ENCODE data around the gene ATP5PO. TPM values are rescaled to one million over a fixed set of nuclear protein-coding genes. Genes with fewer than 3 reads are reported as not detected.

Gene ATP5PO
- polyA plus RNA-seq, 1 experiment, result 365 TPM

DNA sequence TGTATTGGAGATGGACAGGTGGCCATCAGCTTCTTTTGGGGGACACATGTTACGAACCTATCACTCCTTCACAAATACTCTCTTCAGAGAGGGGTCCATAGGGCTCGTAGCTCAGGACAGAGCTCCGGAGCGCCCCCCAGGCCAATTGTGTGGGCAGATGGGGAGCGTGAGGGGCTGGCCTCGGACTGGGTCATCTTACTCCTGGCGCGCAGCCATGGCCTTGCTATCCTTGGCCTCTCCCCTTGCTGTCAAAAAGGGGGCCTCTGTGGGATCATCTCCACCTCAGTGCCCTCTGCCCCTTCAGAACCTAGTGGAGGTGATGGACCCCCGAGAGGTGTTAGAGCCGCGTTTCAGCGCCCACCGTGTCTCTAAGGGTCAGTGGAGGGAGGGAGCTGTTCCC is 35.0 kb downstream of the ATP5PO start:
- POLR2A ChIA-PET, result no interaction called here

DNA sequence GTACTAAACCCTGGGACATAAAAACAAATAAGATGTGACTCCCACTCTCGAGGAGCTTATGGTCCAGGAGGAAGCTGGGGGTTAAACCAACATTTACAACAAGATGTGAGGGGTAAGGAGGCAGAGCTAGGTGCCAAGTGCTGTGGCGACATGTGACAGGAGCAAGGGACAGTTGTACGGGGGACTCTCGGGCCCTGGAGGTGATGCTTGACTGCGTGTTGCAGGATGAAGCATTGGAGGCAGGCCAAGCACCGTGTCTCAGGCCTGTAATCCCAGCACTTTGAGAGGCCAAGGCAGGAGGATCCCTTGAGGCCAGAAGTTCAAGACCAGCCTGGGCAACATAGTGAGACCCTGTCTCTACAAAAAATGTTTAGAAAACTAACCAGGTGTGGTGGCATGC is 36.8 kb downstream of the ATP5PO start:
- POLR2A ChIA-PET, result interaction anchor here (1.4 kb wide), 1 partner anchor 43 kb away, joined by 4 read pairs; no protein-coding TSS in a partner anchor
- TF ChIP-seq, protein P1, sequence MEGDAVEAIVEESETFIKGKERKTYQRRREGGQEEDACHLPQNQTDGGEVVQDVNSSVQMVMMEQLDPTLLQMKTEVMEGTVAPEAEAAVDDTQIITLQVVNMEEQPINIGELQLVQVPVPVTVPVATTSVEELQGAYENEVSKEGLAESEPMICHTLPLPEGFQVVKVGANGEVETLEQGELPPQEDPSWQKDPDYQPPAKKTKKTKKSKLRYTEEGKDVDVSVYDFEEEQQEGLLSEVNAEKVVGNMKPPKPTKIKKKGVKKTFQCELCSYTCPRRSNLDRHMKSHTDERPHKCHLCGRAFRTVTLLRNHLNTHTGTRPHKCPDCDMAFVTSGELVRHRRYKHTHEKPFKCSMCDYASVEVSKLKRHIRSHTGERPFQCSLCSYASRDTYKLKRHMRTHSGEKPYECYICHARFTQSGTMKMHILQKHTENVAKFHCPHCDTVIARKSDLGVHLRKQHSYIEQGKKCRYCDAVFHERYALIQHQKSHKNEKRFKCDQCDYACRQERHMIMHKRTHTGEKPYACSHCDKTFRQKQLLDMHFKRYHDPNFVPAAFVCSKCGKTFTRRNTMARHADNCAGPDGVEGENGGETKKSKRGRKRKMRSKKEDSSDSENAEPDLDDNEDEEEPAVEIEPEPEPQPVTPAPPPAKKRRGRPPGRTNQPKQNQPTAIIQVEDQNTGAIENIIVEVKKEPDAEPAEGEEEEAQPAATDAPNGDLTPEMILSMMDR (IDR thresholded peaks at IDR 0.05; ENCODE audit: low read depth, low read length), result no peak
- CTCF ChIA-PET, result interaction anchor here (0.9 kb wide), 1 partner anchor 16 kb away, joined by 3 read pairs; no protein-coding TSS in a partner anchor

More for the DNA sequence above, 35.0 kb downstream of the ATP5PO start:
- CTCF ChIA-PET, result no interaction called here
- Histone ChIP-seq H3K4me3 (ENCODE audit: low read depth, low read length) (no peak overlapping the region), H3K9me3 (ENCODE audit: control insufficient read depth, insufficient read depth, low read length) (no peaks in the 10 kb centered on the region; the same call in 1 of the 2 replicates), H3K27me3 (ENCODE audit: control insufficient read depth, insufficient read depth, low read length) (peaks cover 22% of the 10 kb centered on the region), H3K27ac (ENCODE audit: low read depth, low read length) (no peak overlapping the region)
- no peak for DNase-seq (ENCODE audit: low read depth, low spot score)
- TF ChIP-seq, protein P1 (IDR thresholded peaks at IDR 0.05; ENCODE audit: low read depth, low read length), result no peak

DNA sequence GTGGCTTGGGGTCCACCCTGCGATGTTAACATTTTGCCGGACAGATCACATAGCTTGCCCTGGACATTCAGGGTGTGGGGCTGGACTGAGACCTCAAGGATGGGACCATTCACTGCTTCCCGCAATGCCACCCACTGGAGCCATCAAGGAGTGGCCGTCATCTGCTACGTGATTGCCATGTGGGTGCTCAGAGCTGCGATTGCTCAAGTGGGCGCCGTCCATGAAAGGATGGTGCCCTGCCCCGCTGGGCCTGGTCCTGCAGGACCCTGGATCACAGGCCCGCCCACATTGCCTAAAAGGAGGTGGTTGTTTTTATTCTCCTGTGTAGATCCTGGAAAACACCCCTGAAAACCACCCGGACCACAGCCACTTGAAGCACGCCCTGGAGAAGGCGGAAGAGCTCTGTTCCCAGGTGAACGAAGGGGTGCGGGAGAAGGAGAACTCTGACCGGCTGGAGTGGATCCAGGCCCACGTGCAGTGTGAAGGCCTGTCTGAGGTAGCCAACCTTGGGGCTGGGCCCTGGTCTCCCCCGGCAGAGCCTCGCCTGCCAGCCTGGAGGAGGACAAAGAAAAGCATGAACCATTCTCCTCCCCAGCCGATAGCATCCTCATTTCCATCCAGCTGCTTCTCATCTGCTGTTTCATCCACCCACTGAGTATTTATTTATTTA is 40.4 kb downstream of the ATP5PO start:
- ChIA-PET POLR2A (no interaction called here), CTCF (no interaction called here)
- TF ChIP-seq, protein P1 (IDR thresholded peaks at IDR 0.05; ENCODE audit: low read depth, low read length), result no peak
- Histone ChIP-seq H3K4me3 (ENCODE audit: low read depth, low read length) (no peak overlapping the region), H3K9me3 (ENCODE audit: control insufficient read depth, insufficient read depth, low read length) (no peaks in the 10 kb centered on the region), H3K27me3 (ENCODE audit: control insufficient read depth, insufficient read depth, low read length) (no peaks in the 10 kb centered on the region), H3K27ac (ENCODE audit: low read depth, low read length) (no peak overlapping the region)
- DNase-seq (ENCODE audit: low read depth, low spot score), result no peak

More for the DNA sequence above, 36.8 kb downstream of the ATP5PO start:
- Histone ChIP-seq H3K4me3 (ENCODE audit: low read depth, low read length) (no peak overlapping the region), H3K27me3 (ENCODE audit: control insufficient read depth, insufficient read depth, low read length) (peaks cover 14% of the 10 kb centered on the region), H3K9me3 (ENCODE audit: control insufficient read depth, insufficient read depth, low read length) (no peaks in the 10 kb centered on the region; the same call in 1 of the 2 replicates), H3K27ac (ENCODE audit: low read depth, low read length) (no peak overlapping the region)
- no peak for DNase-seq (ENCODE audit: low read depth, low spot score)

DNA sequence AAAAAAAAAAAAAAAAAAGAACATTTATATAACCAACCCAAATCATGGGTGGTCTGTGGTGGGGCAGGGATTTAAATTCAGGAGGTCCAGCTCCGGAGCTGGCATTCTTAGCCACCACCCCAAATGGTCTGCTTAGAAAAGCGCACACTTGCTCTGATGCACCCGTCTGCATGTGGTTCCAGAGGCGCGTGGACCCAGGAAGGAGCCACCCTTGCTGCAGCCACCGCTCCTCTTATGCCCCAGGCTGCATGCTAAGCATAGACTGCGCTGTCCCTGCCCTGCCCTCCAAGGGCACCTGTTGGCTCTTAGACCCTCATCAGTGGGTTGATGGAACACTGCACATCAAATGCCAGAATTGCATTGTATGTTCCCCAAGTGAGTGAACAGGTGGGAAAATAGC is 41.4 kb downstream of the ATP5PO start:
- no peaks in the 10 kb centered on the region for H3K27me3 ChIP-seq (ENCODE audit: control insufficient read depth, insufficient read depth, low read length)
- TF ChIP-seq, protein P1 (IDR thresholded peaks at IDR 0.05; ENCODE audit: low read depth, low read length), result no peak
- POLR2A ChIA-PET, result no interaction called here
- H3K4me3 ChIP-seq (ENCODE audit: low read depth, low read length), result no peak overlapping the region
- no peaks in the 10 kb centered on the region for H3K9me3 ChIP-seq (ENCODE audit: control insufficient read depth, insufficient read depth, low read length)
- DNase-seq (ENCODE audit: low read depth, low spot score), result no peak
- no peak overlapping the region for H3K27ac ChIP-seq (ENCODE audit: low read depth, low read length)
- CTCF ChIA-PET, result no interaction called here

DNA sequence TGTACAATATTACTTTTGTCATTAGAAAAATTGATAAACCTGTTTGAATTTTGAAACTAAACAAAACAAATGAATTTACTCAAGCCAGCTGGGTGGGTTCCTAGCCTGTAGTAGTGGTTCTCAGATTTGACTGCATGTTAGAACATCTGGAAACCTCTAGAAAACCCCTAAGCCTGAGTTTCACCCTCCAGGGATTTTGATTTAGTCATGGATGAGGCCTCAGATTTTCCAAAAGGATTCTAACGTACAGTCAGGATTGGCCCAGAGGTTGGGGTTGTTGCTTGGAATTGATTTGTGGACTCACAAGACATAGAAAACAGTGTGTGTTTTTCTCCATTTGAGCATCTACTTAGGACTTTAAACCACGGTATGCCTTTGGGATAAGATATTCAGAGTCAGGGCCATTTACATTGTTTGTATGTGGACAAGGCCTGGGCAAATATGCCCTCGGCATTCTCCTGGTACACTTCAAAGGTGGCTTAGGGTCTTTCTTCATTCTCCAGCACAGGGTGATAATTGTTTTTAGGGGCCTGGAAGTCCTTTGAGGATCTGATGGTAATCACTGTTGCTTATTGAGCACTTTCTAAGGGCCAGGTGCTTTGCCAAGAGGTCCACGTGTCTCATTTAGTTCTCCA is 42.6 kb downstream of the ATP5PO start:
- no peak overlapping the region for H3K27ac ChIP-seq (ENCODE audit: low read depth, low read length)
- TF ChIP-seq, protein P1 (IDR thresholded peaks at IDR 0.05; ENCODE audit: low read depth, low read length), result no peak
- H3K27me3 ChIP-seq (ENCODE audit: control insufficient read depth, insufficient read depth, low read length), result no peaks in the 10 kb centered on the region
- no peak overlapping the region for H3K4me3 ChIP-seq (ENCODE audit: low read depth, low read length)
- POLR2A ChIA-PET, result no interaction called here
- no peaks in the 10 kb centered on the region for H3K9me3 ChIP-seq (ENCODE audit: control insufficient read depth, insufficient read depth, low read length)
- CTCF ChIA-PET, result no interaction called here
- no peak for DNase-seq (ENCODE audit: low read depth, low spot score)

Data from AG04450 (cell line).